Bone marrow (tissue), 2 donors: ENCODE results near the gene MTCL1.

Experiments
- DNase-seq, 2 donors: peaks; one replicate each; lab custom pipeline; 2025; lab: John Stamatoyannopoulos, UW

MTCL1 gene

DNA sequence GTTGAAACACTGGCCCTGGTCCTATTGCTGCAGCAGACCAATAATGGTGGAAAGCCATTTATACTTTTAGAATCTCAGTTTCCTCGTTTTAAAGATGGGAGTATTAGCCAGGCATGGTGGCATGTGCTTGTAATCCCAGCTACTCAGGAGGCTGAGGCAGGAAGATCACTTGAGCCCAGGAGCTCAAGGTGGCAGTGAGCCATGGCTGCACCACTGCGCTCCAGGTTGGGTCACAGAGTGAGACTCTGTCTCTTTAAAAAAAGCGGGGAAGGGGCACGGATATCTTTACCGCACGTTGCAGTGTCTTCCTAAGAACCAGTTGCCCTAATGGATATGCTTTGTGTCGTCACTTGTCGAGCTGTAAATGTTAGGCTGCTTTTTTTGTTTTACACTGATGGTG, 8.3 kb downstream of the MTCL1 start:
- no peak for DNase-seq

DNA sequence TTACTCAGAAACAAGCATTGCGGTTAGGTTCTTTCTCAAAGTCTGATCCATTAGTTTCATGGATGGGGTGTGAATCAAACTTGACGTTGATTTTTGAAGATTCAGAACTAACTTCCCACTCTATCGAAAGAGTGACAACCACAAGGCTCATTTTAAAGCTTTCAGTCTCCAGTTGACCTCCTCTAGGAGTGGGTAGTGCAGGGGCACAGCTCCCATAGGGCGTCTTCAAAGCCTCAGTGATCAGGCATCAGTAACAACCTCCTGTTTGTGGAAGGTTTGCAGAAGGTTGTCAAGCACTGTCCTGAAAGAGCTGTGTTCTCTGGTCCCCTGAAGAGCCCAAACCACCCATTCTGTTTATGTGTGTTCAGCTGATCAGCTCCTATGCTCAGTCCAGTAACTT, 10.2 kb downstream of the MTCL1 start:
- DNase-seq: no peak

DNA sequence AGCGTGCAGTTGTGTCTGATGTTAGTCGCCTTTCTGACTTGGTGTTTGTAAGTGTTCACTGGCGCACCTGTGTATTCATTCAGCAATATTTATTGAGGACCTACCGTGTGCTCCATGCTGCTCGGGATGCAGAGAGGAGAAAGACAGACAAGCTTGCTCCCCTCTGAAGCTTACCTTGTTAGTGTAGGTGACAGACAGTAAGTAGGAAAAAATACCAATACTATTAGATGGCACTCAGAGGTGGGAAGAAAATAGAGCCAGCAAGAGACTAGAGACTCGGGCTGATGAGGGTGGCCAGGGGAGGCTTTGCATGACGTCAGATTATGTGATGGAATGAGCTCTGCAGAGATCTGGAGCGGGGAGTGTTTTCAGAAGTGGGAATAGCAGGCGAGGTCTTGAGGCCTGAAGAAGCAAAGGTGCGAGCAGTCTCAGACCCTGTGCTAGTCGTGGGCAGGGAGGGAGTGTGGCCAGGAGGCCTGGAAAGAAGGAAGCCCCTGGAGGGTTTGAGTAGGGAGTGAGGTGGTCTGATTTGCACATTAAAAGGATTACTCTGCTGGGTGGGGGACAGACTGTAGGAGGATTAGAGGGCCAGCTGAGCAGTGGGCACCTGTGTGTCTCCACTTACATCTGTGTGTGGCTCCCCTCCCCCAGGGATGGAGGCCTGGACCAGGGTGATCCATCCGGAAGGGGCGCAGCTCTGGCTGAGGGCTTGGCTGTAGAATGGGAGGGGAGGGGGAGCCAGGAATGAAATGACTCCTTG, 11.8 kb downstream of the MTCL1 start:
- DNase-seq: no peak

DNA sequence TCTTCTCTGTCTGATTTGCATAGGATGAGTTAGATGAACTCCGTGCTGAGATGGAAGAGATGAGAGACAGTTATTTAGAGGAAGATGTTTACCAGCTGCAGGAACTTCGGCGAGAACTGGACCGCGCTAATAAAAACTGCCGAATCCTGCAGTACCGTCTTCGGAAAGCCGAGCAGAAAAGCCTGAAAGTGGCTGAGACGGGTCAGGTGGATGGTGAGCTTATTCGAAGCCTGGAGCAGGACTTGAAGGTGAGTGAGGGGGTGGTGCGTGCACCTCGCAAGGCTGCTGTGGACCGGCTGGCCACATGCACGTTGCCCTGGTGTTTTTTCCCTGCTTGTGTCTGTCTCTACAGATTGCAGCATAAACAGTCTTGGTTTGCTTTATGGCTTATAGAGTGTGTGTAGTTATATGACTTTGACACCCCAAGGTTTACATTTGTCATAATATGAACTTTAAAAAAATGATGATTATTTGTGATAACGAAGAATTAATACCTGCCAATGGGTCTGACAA, 13.1 kb downstream of the MTCL1 start:
- no peak for DNase-seq

DNA sequence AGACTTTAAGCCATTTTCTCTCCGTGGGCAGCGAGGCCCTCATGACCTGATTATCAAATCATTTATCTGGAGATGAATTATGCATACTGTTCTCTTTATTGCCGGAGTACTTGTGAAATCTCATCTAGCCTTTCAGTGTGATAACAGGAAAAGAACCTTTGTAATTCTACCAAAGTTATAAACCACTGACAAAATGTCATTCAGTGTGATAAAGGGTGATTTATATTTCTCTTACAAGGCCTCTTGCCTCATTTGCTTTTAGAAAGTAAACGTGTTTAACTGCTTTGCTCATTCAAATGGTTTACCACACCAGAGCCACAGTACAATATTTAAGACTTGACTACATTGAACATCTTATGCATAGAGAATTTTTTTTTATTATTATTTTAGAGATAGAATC, 13.8 kb downstream of the MTCL1 start:
- DNase-seq: no peak

DNA sequence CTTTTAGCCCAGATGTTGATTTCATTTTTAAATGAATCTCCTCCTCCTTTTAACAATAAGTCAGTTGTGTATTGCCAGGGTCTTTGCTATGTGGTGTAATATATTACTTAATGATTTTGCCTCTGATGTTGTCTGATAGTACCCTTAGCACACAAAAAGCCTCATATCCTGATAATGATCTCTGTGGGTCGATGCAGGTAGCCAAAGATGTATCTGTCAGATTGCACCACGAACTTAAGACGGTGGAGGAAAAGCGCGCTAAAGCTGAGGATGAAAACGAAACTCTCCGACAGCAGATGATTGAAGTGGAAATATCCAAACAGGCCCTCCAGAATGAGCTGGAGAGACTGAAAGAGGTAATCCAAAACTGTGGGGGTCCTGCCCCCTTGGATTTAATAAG, 14.8 kb downstream of the MTCL1 start:
- DNase-seq: no peak

DNA sequence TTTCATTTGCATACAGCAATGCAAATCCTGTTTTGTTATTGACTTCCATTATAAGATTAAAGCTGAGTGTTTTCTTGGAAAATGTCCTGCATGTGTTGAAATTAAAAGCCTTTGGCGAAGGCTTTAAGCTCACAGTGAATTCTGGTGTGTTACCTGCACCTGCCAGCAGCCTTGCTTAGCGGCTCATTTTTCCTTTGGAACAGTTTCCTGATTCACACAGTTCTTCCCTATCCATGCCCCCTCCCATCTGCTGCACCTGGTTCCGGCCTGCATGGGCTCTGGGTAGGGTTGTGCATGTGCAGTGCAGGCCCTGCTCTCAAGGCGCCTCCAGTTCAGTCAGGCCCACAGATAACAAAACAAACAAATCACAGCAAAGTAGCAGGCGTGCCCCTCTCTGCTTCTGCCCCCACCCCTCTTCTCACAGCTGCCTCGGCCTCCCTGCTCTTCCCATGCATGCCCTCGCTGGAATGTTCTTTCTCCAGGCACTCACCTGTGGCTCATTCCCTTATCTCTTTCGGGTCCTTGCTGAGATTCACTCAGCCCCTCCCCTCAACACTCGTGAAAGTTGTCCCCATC, 15.8 kb downstream of the MTCL1 start:
- no peak for DNase-seq

DNA sequence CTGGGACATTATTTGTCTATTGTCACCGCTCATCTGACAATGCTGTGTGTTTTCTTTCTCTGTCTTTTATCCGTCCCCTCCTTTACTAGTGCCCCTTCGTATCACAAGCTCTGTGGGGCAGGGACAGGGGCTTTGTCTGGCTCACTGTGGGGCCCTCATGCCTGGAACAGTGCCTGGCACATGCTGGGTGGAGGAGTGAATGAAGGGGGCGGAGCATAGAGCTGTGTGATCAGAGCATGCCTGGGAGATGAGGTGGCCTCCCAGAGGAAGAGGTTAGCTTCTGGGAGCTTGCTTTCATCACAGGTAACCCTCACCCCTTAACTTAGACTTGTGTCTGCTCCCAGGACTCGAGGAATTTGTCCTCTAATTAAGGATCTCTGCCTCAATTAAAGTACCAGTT, 16.4 kb downstream of the MTCL1 start:
- no peak for DNase-seq

DNA sequence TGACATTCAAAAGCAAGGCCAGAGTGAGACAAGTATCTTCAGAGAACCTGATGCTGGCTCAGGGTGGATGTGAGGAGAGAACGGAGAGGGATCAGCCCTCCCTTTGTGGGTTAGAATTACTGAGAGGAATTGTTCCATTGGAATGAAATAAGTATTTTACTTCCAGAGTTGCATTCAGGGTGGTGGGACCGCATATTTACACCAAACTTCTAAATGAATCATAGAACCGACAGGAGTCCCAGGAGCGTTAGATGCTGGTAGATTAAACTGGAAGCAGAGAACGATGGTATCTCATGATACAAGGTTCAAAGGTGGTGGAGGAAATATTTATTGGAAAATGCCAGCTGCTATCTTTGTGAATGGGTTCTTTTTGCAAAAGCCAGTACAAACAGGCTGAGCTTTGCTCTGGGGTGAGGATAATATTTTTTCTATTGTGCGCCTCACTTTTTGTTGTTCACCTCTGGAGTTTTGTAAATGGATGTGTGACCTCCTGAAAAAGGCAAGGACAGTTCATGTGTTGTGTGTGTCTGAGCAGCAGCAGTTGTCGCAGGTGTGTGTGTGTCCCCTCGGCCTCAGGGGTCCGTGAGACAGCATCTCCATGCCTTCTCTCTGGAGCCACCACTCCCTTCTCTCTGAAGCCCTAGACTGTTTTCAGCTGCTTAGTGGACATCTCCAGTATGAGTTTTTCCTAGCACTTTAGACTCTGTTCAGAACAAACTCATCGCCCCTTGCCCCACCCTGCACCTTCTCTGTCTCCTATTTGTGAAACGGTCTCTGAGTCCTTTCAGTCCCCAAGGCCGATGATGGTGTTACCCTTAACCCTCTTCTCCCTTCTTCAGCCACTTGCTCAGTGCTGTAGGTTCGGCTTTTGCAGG, 17.8 kb downstream of the MTCL1 start:
- DNase-seq: no peak

DNA sequence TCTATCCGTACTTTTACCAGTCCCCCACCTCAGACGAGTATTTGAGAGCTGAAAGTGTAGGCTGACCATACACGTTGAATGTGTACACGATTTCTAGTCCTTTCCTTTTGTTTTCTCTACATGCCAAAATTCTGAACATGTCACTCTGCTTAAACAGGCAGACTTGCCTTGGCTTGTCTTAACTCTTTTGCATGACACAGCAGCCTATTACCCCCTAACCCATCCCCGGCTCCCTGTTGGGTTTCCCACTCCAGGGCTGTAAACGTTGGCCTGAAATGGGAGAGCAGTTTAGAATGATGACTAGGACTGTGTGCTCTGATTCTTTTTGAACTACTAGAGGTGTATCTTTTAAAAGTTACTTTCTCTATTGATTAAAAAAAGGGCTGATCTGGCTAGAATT, 19.1 kb downstream of the MTCL1 start:
- no peak for DNase-seq

DNA sequence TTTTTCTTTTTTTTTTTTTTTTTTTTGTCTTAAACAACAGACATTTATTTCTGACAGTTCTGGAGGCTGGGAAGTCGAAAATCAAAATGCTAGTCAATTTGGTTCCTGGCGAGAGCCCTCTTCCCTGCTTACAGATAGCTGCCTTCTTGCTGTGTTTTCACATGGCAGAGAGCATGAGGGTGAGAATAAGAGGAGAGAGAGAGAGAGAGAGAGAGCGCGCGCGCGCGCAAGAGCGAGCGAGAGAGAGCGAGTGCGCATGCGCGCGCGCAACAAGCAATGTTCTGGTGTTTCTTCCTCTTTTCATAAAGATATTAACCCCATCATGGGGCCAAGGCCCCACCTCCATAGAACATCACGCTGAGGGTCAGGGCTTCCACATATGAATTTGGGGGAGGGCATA, 20.9 kb downstream of the MTCL1 start:
- DNase-seq: no peak

DNA sequence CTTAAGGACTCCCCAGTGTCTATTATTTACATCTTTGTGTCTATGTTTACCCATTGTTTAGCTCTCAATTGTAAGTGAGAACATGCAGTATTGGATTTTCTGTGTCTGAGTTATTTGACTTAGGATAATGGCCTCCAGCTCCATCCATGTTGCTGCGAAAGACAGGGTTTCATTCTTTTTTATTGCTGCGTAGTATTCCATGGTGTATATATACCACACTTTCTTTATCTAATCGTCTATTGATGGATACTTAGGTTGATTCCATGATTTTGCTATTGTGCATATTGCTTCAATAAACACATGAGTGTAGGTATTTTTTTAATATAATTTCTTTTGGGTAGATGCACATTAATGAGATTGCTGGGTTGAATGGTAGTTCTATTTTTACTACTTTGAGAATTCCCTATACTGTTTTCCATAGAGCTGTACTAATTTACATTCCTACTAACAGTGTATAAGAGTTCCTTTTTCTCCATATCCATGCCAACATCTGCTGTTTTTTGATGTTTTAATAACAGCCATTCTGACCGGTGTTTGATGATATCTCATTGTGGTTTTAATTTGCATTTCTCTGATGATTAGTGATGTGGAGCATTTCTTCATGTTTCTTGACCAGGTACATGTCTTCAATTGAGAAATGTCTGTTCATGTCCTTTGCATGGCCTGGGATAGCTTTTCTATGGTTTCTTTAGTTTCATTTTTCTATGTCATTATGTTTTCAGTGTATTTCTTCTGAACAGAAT, 21.8 kb downstream of the MTCL1 start:
- DNase-seq: no peak

DNA sequence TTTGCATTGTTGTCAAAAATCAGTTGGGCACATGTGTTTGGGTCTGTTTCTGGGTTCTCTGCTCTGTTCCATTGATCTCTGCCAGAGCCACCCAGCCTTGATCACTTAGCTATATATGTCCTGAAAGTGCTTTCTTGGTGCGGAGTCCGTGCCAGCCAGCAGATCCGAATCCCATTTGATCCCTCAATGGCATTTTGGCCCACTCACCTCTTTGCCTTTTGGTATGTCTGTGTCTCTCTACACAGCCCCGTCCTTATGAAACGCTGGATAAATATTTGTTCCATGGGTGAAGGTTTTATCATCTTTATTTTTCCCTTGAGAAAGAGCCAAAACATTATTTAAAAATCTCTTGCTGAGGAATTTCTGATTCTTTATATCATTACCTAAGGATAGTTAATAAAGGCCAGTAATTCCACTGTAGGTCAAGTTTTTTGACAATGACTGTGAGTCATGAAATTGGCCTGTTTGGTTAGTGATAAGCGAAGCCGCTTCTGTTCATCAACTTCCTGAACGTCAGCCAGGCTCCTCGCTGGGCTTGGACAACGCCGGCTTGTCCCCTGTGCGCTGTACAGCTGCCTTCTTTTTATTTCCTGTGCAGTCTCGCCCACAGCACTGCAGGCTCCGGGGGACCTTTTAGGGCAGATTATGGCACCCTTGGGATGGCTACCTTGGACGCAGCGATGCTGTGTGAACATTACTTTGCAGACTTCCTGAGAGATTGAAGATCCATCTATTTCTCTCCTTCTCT, 24.9 kb downstream of the MTCL1 start:
- no peak for DNase-seq

DNA sequence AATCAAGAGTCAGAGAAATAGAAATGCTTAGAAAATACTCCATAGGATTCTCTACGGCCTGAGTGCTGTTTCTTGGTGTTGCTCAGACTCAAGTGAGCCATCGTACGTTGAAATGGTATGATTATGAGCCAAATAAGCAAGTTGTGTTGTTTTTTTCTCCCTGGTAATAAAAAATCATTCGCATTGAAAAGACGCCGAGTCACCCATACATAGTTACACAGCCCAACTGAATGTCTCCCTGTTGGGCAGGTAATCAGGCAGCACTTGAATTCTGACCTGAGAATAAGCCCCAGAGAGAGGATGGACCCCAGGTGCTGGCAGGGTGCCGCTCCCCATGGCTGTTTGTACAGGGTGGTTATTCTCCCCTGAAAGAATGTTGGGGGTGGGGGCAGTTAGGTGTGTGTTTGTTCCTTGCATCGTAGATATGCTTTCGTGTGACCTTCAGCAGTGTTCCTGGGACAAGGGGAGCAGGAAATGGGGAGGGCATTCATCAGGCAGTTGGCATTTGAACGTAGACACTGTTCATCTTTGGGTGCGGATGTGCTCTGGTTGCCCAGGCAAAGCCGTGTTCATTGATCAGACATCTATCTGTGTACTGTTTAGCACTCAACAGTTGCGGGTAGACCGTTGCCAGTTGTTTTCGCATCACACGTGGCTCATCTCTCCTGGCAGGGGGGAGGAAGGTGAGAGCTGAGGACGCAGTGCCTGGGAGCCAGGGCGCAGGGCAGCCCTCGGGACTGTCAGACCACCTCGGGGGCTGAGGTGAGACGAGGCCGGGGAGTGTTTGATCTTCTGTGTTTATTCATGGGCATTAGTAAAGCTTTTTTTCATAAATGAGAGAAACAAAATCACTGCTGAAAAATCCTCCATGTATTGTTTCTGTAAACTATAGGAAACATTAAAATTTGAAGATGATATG, 27.3 kb downstream of the MTCL1 start:
- DNase-seq: no peak

DNA sequence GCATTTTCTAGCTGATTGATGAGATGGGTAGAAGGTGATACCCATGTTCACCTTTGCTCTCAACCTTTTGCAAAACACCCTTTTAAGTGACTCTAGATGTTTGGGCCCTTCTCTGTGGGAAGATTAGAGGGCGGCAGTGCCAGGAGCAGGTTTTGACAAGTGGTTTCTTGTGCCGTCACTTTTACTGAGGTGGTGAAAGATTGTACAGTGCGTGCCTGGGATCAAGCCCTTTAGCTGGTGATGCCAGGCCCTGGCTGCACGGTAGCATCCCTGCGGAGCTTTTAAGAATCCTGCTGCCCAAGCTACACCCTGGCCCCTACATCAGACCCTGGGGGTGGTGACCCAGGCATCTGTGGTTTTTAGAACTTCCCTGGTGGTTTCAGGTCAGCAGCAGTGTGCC, 29.1 kb downstream of the MTCL1 start:
- DNase-seq: no peak

DNA sequence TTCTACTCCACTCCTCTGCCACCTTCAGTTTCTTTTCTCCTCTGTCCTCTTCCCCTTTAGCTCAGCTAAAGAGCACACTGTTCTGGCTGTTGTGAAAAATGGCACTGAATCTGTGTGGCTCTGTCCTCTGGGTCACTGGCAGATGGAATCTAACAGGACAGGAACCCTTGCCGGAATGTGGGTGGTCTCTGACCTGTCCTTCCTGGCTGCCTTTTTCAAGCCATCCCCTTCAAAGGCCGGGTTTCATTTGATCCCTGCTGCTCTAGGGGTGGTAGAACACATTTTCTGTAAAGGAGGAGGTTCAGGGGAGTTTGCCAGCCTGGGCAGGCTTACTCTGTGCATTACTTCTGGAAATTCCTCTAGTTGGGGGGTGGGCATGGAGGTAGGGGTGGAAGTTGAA, 29.9 kb downstream of the MTCL1 start:
- DNase-seq: no peak

DNA sequence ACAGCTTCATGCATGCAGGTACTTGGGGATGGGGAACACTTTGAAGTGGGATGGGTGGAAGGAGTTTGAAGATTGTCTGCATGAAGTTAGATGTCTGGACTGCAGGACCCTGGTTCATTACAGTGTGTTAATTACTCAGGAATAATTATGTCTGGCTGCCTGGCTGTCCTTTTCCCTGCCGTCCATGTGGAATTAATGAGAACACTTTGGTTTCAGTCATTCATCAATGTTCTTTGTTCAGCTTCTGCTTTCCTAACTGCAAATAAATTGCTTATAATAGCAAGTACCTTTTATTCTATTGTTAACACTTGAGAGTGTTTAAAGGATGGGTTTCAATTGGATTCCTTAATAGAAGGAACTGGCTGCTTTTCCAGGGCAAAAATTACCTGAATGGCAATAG, 35.8 kb downstream of the MTCL1 start:
- no peak for DNase-seq

DNA sequence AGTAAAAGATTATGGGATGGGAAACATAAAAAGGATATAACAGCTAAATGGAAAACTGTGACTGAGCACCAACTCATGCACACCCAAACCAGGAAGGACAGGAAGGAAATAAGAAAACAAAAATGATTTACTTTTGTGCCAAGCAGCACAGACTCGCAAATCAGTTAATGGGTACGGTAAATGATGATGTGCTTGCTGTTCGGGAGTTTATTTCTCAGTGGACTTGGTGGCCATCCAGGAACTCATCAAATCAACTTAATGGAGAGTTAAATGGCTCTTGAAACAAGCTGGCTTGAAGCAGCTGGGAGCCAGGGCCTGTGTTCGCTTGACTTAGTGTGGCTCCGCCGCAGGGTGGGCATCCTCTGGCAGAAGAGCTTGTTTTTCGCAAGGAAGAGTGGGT, 36.2 kb downstream of the MTCL1 start:
- DNase-seq: no peak

DNA sequence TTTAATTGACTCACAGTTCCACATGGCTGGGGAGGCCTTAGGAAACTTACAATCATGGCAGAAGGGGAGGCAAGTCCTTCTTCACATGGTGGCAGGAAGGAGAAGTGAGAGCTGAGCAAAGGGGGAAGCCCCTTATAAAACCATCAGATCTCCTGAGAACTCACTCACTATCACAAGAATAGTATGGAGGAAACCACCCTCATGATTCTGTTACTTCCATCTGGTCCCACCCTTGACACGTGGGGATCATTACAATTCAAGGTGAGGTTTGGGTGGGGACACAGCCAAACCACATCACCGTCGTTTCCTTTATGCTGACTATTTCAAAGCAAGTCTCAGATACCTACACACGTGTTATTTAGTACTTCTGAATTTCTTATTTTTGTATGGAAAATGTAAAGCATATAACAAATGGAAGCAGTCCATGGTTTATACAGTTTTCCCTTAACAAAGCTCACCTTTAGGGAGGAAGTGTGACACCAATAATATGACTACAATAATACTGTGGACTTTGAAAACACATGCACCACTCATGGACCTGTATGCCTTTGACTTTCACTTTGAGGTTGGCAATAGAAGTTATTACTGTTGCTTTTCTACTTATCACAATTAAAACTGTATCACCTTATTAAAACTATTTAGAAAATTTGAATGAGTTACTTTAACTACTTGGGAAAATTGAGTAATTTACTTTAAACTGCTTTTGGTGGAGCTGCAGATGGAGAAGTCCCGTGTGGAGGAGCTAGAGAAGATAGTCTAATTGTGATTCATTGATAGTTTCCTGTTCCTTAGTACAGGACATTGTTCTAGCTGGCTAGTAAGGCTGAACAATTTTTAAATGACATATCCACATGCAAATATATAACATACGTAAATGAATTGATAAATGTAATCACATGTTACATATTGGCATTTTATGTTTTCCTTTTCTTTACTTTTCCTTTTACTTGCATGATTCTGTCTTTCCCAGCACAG, 37.3 kb downstream of the MTCL1 start:
- no peak for DNase-seq
